VCaP (cell line): ENCODE measurements around the gene KLHL42.

Experiments used
- H3K27ac ChIP-seq: fragments of 450-650 bp; 2 replicates; pipeline ENCODE4 v1.5.1; 2017
- TF ChIP-seq, protein P1 (sequence below): fragments of 450-650 bp; conservative IDR thresholded peaks from 2 replicates; pipeline ENCODE4 v1.5.1; 2017; ENCODE audit warnings: mild to moderate bottlenecking, moderate library complexity

The KLHL42 gene

DNA sequence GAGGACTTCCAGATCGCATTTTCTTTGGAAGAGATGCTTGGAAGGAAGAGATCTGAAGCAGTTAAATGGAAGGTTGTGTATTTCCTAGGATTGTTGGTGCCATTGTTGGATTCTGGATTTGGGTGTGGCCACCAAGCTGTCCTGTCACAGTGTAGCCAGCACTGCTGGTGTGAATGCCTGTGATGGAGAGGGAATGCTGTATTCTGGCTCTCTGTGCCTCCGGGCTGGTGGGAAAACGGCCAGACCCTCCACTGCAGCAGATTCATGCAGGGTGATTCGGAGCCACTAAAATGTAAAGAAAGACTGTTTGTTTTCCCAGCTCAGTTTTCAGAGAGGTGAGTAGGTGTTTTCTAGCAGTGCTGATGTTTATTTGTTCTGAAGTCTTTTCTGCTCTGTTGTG lies 30.7 kb downstream of the KLHL42 start:
- TF ChIP-seq, protein P1, sequence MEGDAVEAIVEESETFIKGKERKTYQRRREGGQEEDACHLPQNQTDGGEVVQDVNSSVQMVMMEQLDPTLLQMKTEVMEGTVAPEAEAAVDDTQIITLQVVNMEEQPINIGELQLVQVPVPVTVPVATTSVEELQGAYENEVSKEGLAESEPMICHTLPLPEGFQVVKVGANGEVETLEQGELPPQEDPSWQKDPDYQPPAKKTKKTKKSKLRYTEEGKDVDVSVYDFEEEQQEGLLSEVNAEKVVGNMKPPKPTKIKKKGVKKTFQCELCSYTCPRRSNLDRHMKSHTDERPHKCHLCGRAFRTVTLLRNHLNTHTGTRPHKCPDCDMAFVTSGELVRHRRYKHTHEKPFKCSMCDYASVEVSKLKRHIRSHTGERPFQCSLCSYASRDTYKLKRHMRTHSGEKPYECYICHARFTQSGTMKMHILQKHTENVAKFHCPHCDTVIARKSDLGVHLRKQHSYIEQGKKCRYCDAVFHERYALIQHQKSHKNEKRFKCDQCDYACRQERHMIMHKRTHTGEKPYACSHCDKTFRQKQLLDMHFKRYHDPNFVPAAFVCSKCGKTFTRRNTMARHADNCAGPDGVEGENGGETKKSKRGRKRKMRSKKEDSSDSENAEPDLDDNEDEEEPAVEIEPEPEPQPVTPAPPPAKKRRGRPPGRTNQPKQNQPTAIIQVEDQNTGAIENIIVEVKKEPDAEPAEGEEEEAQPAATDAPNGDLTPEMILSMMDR = no peak
- no peak overlapping the region for H3K27ac ChIP-seq

DNA sequence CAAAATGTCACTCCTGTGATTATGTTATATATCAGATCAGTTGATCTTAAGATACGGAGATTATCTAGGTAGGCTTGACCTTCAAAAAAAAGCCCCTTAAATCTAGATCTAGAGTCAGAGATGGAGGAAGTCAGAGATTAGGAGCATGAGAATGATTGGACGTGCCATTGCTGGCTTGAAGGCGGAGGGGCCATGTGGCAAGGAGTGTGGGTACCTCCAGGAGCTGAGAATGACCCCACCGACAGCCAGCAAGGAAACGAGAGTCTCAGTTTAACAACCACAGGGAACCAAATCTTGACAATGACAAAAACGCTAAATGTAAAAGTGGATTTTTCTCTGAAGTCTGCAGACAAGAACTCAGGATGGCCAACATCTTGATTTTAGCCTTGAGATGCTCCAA lies 32.5 kb downstream of the KLHL42 start:
- no peak overlapping the region for H3K27ac ChIP-seq
- TF ChIP-seq, protein P1 = no peak

DNA sequence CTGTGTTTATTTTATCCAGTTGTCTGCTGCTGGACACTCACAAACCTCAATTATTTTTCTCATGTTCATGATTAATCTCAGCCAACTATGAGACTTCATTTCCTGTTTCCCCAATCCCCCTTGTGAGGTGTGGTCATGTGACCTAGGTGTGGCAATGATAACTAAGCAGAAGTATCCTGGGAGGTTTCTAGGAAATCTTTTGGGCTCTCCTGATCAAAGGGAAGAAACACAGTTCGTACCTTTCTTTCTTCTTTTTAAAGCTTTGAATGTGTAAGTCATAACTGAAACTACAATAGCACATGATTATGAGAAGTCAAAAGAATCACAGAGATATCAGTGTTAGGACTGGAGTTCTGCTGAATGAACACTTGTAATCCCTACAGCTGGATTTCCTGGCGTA lies 34.4 kb downstream of the KLHL42 start:
- peak overlapping the region; percentile 59; the same call in 1 of the 2 replicates for H3K27ac ChIP-seq
- TF ChIP-seq, protein P1 = no peak

- TF ChIP-seq, protein P1 = no peak
- H3K27ac ChIP-seq = peak overlapping the region; percentile 59; the same call in 1 of the 2 replicates
These were observed 35.0 kb downstream of the KLHL42 start for GRCh38 chr12:27814851-27815591.

- no peak overlapping the region for H3K27ac ChIP-seq
- TF ChIP-seq, protein P1 = no peak
These were observed 37.7 kb downstream of the KLHL42 start for GRCh38 chr12:27817766-27818165.

- no peak overlapping the region for H3K27ac ChIP-seq
- TF ChIP-seq, protein P1 = no peak
These were observed 38.4 kb downstream of the KLHL42 start for GRCh38 chr12:27818401-27818918.

DNA sequence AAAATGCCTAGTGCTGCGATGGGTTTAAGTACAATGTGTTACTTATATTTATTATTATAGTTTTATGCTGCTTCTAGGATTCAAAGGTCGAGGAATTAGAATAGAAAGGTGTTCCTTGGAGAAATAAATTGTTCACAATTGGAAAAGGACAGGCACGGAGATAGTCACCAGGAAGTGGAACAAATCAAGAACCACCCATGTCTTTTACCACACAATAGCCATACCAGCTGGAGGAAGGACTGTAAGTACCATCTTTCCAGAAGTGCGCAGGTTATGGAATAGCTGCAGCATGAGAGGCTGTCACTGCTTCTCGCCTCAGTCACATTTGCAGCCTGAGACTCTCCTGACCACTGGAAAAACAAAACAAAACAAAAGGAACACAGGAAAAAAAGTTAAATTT lies 40.5 kb downstream of the KLHL42 start:
- TF ChIP-seq, protein P1 = no peak
- H3K27ac ChIP-seq = no peak overlapping the region
